ENCODE measurements around the gene CAMK2G.

DNA sequence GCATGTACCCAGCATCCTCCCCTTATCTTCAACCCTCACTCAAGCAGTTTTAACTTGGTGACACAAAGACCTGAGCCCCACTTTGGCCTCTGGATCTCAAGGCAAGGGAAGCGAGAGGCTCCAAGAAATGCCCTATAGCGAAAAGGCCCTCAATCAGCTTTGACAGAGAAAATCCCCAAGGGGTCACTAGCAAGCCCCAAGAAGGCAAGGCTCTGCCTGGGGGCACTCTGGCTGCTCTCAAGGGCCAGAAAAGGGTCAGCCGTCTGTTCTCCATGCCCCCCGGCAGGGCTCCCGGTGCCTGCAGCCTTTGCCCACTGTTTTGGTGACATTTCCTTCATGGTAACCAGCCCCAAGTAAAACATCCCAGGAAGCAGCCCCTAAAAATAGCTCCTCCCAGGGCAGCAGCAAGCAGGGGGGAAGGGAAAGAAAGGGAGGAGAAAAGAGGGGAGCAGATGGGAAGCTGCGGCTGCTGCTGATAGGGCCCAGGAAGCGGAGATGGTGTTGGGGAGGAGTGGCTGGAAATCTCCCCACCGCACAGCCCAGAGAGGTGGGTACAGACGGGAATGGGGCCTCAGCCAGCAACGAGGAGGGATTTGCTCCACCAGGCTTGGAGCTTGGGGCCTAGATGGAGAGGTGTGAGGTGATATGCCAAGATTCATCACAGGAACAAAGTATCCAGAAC lies 7.1 kb downstream of the CAMK2G start:
- no peak for TF ChIP-seq CTCF (IDR thresholded peaks at IDR 0.05)
- TF ChIP-seq EP300 (IDR thresholded peaks at IDR 0.05), result no peak
- TF ChIP-seq POLR2A (IDR thresholded peaks at IDR 0.05), result no peak
